WTC11 (cell line): ENCODE measurements around the gene HHAT. TPM values are rescaled to one million over a fixed set of nuclear protein-coding genes. Genes with fewer than 3 reads are reported as not detected.

Experiments
- ATAC-seq: fragments of 200-7000 bp; cut with Tn5 transposase; 2 replicates; pipeline ENCODE4 v1.10.0; 2021; ENCODE audit warnings: mild to moderate bottlenecking, moderate library complexity
- CTCF ChIA-PET: fragments of 300-600 bp; sonication (Branson Sonifier 250); formaldehyde crosslinking; loops from one replicate; lab custom pipeline; 2021; ENCODE audit warnings: antibody characterized with exemption; lab: Charles Lee
- POLR2A ChIA-PET: fragments of 350-600 bp; sonication (Branson Sonifier 250); formaldehyde crosslinking; loops from one replicate; lab custom pipeline; 2021; ENCODE audit warnings: antibody characterized with exemption; lab: Charles Lee
- DNase-seq: peaks from one replicate; pipeline ENCODE4 v3.0.0; 2021; ENCODE audit warnings: low spot score
- H3K27ac Mint-ChIP-seq: 2 replicates; pipeline ENCODE4 v1.8.0; 2021; ENCODE audit warnings: mixed read lengths
- H3K27me3 Mint-ChIP-seq: 2 replicates; pipeline ENCODE4 v1.8.0; 2021; ENCODE audit warnings: low read depth, mild to moderate bottlenecking, moderate library complexity, mixed read lengths
- H3K36me3 Mint-ChIP-seq: 2 replicates; pipeline ENCODE4 v1.8.0; 2021; ENCODE audit warnings: mixed read lengths
- H3K4me1 Mint-ChIP-seq: 2 replicates; pipeline ENCODE4 v1.8.0; 2022; ENCODE audit warnings: mixed read lengths
- H3K4me3 Mint-ChIP-seq: 2 replicates; pipeline ENCODE4 v1.8.0; 2021; ENCODE audit warnings: mild to moderate bottlenecking, moderate library complexity, mixed read lengths
- H3K9me3 Mint-ChIP-seq: 2 replicates; pipeline ENCODE4 v1.8.0; 2021; ENCODE audit warnings: mixed read lengths
- CREB1 ChIP-seq: sonication (generic); formaldehyde crosslinking; IDR thresholded peaks from 2 replicates; pipeline ENCODE4 v1.8.0; 2023; ENCODE audit warnings: mild to moderate bottlenecking, missing genetic modification reagents
- JAZF1 ChIP-seq: fragments of 250-450 bp; sonication (Bioruptor Pico); IDR thresholded peaks from 2 replicates; pipeline ENCODE4 v1.9.0; 2021; ENCODE audit warnings: moderate library complexity, mild to moderate bottlenecking, inconsistent platforms
- JUN ChIP-seq: sonication (generic); formaldehyde crosslinking; IDR thresholded peaks from 2 replicates; pipeline ENCODE4 v1.8.0; 2023; ENCODE audit warnings: mild to moderate bottlenecking, missing genetic modification reagents
- MYBL2 ChIP-seq: sonication (generic); formaldehyde crosslinking; IDR thresholded peaks from 2 replicates; pipeline ENCODE4 v1.8.1; 2023; ENCODE audit warnings: mild to moderate bottlenecking, moderate library complexity, missing genetic modification reagents
- NFATC4 ChIP-seq: fragments of 250-450 bp; sonication (Bioruptor Pico); IDR thresholded peaks from 2 replicates; pipeline ENCODE4 v1.9.0; 2021; ENCODE audit warnings: mild to moderate bottlenecking
- NFYB ChIP-seq: sonication (generic); formaldehyde crosslinking; conservative IDR thresholded peaks from 2 replicates; pipeline ENCODE4 v1.8.0; 2022; ENCODE audit warnings: low read depth, missing genetic modification reagents
- NR1H2 ChIP-seq: sonication (generic); formaldehyde crosslinking; IDR thresholded peaks from 2 replicates; pipeline ENCODE4 v1.9.0; 2021; ENCODE audit warnings: mild to moderate bottlenecking, moderate library complexity, missing genetic modification reagents
- SOX15 ChIP-seq: fragments of 250-450 bp; sonication (Bioruptor Pico); IDR thresholded peaks from 2 replicates; pipeline ENCODE4 v1.9.0; 2021; ENCODE audit warnings: mild to moderate bottlenecking
- total RNA-seq: library from RNA; stranded (reverse); gene quantifications from 3 replicates; pipeline ENCODE4 v1.2.3, GENCODE V29; 2021
- TF ChIP-seq, protein P1 (sequence below): sonication (generic); formaldehyde crosslinking; IDR thresholded peaks from 2 replicates; pipeline ENCODE4 v1.8.1; 2023; ENCODE audit warnings: mild to moderate bottlenecking, moderate library complexity, missing genetic modification reagents
- TF ChIP-seq, protein P2 (sequence below): sonication (generic); formaldehyde crosslinking; IDR thresholded peaks from 2 replicates; pipeline ENCODE4 v1.8.1; 2023; ENCODE audit warnings: mild to moderate bottlenecking, missing genetic modification reagents
- TF ChIP-seq, protein P3 (sequence below): sonication (generic); formaldehyde crosslinking; IDR thresholded peaks from 2 replicates; pipeline ENCODE4 v1.8.0; 2023; ENCODE audit warnings: missing genetic modification reagents
- TF ChIP-seq, protein P4 (sequence below): sonication (generic); formaldehyde crosslinking; IDR thresholded peaks from 2 replicates; pipeline ENCODE4 v1.8.0; 2023; ENCODE audit warnings: missing genetic modification reagents, mild to moderate bottlenecking, borderline replicate concordance
- TF ChIP-seq, protein P5 (sequence below): sonication (generic); formaldehyde crosslinking; conservative IDR thresholded peaks from 2 replicates; pipeline ENCODE4 v1.8.1; 2023; ENCODE audit warnings: mild to moderate bottlenecking, low read depth, missing genetic modification reagents, moderate library complexity

The HHAT gene
- total RNA-seq, 1 experiment from 2014 or later: 0.39 TPM

DNA sequence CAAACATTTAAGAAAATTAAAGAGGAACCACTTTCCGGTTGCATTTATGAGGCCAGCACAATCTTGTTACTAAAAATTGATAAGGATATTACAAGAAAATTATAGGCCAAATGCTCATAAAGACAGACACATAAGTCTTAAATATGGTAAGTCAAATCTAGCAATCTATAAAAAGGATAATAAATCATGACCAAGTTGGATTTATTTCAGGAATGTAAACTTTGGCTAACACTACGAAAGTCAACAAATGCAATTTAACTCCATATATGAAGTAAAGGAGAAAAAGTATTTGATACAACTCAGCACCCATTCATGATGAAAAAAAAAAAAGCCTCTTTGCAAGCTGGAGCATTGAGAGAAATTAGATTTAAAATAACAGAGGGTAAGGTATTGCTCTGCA, 6.3 kb downstream of the HHAT start:
- H3K36me3 Mint-ChIP-seq: no peaks in the 10 kb centered on the region
- no peaks in the 10 kb centered on the region for H3K9me3 Mint-ChIP-seq
- POLR2A ChIA-PET: no interaction called here
- peaks cover 64% of the 10 kb centered on the region for H3K27me3 Mint-ChIP-seq
- TF ChIP-seq, protein P1, sequence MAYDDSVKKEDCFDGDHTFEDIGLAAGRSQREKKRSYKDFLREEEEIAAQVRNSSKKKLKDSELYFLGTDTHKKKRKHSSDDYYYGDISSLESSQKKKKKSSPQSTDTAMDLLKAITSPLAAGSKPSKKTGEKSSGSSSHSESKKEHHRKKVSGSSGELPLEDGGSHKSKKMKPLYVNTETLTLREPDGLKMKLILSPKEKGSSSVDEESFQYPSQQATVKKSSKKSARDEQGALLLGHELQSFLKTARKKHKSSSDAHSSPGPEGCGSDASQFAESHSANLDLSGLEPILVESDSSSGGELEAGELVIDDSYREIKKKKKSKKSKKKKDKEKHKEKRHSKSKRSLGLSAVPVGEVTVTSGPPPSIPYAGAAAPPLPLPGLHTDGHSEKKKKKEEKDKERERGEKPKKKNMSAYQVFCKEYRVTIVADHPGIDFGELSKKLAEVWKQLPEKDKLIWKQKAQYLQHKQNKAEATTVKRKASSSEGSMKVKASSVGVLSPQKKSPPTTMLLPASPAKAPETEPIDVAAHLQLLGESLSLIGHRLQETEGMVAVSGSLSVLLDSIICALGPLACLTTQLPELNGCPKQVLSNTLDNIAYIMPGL (CRISPR knock-in tag): no peak
- TF ChIP-seq, protein P2, sequence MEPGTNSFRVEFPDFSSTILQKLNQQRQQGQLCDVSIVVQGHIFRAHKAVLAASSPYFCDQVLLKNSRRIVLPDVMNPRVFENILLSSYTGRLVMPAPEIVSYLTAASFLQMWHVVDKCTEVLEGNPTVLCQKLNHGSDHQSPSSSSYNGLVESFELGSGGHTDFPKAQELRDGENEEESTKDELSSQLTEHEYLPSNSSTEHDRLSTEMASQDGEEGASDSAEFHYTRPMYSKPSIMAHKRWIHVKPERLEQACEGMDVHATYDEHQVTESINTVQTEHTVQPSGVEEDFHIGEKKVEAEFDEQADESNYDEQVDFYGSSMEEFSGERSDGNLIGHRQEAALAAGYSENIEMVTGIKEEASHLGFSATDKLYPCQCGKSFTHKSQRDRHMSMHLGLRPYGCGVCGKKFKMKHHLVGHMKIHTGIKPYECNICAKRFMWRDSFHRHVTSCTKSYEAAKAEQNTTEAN (CRISPR knock-in tag): no peak
- no peak for TF ChIP-seq MYBL2 (CRISPR knock-in tag)
- TF ChIP-seq SOX15 (CRISPR knock-in tag): no peak
- TF ChIP-seq JUN (CRISPR knock-in tag): no peak
- ATAC-seq (no peak), DNase-seq (no peak)
- no peak overlapping the region for H3K4me3 Mint-ChIP-seq
- H3K4me1 Mint-ChIP-seq: no peaks in the 10 kb centered on the region
- no peak overlapping the region for H3K27ac Mint-ChIP-seq
- CTCF ChIA-PET: no interaction called here

DNA sequence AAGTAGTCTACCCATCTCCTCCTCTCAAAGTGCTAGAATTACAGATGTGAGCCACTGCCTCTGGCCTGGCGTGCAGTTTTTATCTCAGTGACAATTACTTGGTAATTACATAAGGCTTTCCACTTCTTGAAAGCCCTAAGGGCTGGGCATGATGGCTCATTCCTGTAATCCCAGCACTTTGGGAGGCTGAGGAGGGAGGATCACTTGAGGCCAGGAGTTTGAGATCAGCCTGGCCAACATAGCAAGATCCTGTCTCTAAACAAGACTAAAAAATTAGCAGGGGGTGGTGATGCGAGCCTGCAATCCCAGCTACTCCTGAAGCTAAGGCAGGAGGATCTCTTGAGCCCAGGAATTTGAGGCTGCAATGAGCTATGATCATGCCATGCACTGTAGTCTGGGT, 7.7 kb downstream of the HHAT start:
- DNase-seq: no peak
- peaks cover 50% of the 10 kb centered on the region for H3K27me3 Mint-ChIP-seq
- POLR2A ChIA-PET: no interaction called here
- H3K27ac Mint-ChIP-seq: no peak overlapping the region
- no peaks in the 10 kb centered on the region for H3K36me3 Mint-ChIP-seq
- H3K4me3 Mint-ChIP-seq: no peak overlapping the region
- TF ChIP-seq NR1H2: no peak
- TF ChIP-seq, protein P3, sequence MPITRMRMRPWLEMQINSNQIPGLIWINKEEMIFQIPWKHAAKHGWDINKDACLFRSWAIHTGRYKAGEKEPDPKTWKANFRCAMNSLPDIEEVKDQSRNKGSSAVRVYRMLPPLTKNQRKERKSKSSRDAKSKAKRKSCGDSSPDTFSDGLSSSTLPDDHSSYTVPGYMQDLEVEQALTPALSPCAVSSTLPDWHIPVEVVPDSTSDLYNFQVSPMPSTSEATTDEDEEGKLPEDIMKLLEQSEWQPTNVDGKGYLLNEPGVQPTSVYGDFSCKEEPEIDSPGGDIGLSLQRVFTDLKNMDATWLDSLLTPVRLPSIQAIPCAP (CRISPR knock-in tag): no peak
- TF ChIP-seq, all 79 proteins: peak for 0
- peaks cover 4% of the 10 kb centered on the region; the same call in 1 of the 2 replicates for H3K4me1 Mint-ChIP-seq
- H3K9me3 Mint-ChIP-seq: no peaks in the 10 kb centered on the region
- CTCF ChIA-PET: no interaction called here
- ATAC-seq: no peak

DNA sequence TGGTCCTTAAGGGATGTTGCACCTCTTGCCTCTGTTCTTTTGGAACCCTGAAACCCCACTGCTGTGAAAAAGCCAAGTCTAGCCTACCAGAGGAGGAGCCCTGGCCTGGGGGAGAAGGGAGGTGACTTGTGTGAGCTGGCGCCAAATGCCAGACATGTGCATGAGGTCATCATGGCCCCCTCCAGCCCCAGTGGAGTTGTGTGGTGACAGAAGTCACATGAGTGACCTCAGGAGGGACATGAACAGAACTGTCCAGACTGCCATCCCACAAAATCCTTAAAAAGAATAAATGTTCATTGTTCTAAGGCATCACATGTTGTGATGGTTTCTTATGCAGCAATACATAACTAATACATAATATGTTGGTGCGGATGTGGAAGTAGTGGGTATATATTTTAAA, 10.8 kb downstream of the HHAT start:
- TF ChIP-seq CREB1 (CRISPR knock-in tag): no peak
- H3K4me1 Mint-ChIP-seq: peaks cover 4% of the 10 kb centered on the region; the same call in 1 of the 2 replicates
- no peak for DNase-seq
- no peaks in the 10 kb centered on the region for H3K36me3 Mint-ChIP-seq
- ChIA-PET CTCF (no interaction called here), POLR2A (no interaction called here)
- ATAC-seq: no peak
- H3K27me3 Mint-ChIP-seq: peaks cover 20% of the 10 kb centered on the region
- no peak overlapping the region for H3K27ac Mint-ChIP-seq
- H3K9me3 Mint-ChIP-seq: no peaks in the 10 kb centered on the region
- H3K4me3 Mint-ChIP-seq: no peak overlapping the region

DNA sequence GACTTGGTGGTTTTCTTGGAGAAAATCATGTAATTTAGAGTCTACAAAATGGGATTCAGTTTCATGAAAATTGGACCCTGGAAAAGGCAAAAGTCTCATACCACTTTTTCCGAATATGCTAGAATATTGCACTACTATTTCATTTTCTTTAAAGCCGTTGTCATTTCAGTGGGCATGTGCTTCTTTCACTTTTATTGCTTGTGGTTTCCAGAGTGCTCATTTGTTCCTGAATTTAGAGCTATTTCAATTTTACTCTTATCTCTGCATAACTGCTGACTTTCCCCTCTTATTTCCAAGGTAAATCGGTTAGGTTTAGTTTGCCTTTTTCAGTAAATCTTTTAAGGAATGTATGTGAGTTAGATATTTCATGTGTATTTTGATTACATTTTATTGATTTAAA, 11.6 kb downstream of the HHAT start:
- Mint-ChIP-seq H3K4me3 (no peak overlapping the region), H3K27me3 (peaks cover 14% of the 10 kb centered on the region), H3K36me3 (no peaks in the 10 kb centered on the region), H3K27ac (no peak overlapping the region), H3K9me3 (no peaks in the 10 kb centered on the region), H3K4me1 (peaks cover 4% of the 10 kb centered on the region; the same call in 1 of the 2 replicates)
- DNase-seq (no peak), ATAC-seq (no peak)
- POLR2A ChIA-PET: no interaction called here
- CTCF ChIA-PET: no interaction called here
- TF ChIP-seq NFYB (CRISPR knock-in tag): no peak
- no peak for TF ChIP-seq NFATC4 (CRISPR knock-in tag)
- no peak for TF ChIP-seq JAZF1 (CRISPR knock-in tag)
- TF ChIP-seq, protein P4, sequence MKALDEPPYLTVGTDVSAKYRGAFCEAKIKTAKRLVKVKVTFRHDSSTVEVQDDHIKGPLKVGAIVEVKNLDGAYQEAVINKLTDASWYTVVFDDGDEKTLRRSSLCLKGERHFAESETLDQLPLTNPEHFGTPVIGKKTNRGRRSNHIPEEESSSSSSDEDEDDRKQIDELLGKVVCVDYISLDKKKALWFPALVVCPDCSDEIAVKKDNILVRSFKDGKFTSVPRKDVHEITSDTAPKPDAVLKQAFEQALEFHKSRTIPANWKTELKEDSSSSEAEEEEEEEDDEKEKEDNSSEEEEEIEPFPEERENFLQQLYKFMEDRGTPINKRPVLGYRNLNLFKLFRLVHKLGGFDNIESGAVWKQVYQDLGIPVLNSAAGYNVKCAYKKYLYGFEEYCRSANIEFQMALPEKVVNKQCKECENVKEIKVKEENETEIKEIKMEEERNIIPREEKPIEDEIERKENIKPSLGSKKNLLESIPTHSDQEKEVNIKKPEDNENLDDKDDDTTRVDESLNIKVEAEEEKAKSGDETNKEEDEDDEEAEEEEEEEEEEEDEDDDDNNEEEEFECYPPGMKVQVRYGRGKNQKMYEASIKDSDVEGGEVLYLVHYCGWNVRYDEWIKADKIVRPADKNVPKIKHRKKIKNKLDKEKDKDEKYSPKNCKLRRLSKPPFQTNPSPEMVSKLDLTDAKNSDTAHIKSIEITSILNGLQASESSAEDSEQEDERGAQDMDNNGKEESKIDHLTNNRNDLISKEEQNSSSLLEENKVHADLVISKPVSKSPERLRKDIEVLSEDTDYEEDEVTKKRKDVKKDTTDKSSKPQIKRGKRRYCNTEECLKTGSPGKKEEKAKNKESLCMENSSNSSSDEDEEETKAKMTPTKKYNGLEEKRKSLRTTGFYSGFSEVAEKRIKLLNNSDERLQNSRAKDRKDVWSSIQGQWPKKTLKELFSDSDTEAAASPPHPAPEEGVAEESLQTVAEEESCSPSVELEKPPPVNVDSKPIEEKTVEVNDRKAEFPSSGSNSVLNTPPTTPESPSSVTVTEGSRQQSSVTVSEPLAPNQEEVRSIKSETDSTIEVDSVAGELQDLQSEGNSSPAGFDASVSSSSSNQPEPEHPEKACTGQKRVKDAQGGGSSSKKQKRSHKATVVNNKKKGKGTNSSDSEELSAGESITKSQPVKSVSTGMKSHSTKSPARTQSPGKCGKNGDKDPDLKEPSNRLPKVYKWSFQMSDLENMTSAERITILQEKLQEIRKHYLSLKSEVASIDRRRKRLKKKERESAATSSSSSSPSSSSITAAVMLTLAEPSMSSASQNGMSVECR: no peak
- TF ChIP-seq CREB1 (CRISPR knock-in tag): no peak
- TF ChIP-seq, protein P5, sequence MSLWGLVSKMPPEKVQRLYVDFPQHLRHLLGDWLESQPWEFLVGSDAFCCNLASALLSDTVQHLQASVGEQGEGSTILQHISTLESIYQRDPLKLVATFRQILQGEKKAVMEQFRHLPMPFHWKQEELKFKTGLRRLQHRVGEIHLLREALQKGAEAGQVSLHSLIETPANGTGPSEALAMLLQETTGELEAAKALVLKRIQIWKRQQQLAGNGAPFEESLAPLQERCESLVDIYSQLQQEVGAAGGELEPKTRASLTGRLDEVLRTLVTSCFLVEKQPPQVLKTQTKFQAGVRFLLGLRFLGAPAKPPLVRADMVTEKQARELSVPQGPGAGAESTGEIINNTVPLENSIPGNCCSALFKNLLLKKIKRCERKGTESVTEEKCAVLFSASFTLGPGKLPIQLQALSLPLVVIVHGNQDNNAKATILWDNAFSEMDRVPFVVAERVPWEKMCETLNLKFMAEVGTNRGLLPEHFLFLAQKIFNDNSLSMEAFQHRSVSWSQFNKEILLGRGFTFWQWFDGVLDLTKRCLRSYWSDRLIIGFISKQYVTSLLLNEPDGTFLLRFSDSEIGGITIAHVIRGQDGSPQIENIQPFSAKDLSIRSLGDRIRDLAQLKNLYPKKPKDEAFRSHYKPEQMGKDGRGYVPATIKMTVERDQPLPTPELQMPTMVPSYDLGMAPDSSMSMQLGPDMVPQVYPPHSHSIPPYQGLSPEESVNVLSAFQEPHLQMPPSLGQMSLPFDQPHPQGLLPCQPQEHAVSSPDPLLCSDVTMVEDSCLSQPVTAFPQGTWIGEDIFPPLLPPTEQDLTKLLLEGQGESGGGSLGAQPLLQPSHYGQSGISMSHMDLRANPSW (CRISPR knock-in tag): no peak
